Measurements from ENCODE around the gene ATG7.
"Not testable (repeated sequence)": the region's sequence is repeated elsewhere in the genome, so short reads cannot be mapped to it uniquely, and the experiment has no call there.

ATG7 gene

DNA sequence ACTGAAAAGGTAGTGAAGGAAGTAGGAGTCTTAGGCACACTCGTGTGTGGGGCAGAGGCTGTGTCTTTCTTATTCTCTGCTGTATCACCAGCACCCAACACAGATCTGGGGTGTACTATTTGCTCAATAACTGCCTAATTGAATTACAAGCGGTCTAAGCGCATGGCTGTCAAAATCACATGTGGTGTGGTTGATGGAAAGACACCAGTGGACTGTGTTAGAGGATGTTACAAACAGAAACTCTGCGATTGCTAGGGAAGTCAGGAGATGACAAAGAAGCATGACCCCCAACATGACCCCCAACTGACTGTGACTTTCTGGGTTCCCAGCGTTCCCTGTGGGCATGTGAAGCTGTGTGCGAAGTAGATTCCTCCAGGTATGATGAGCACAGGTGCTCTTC is 32.0 kb downstream of the ATG7 start:
- DNase-seq = no peak

DNA sequence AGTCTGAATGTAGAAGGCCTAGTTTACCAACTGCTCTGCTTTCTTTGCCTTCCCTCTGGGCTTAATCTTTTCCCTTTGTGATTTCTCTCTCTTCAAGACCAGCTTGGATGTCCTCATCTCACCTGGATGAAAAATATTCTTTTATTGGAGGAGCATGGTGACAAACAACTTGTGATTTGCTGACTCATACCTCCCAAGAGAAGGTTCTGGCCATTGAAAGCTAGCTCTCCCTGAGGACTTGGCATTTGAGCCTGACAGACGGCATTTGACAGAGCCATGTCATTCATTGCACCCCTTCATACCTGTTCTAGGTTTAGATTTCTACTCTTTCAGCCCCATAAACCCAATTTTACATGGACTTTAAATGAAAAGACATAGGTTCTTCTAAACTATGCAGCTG is 33.3 kb downstream of the ATG7 start:
- no peak for DNase-seq

DNA sequence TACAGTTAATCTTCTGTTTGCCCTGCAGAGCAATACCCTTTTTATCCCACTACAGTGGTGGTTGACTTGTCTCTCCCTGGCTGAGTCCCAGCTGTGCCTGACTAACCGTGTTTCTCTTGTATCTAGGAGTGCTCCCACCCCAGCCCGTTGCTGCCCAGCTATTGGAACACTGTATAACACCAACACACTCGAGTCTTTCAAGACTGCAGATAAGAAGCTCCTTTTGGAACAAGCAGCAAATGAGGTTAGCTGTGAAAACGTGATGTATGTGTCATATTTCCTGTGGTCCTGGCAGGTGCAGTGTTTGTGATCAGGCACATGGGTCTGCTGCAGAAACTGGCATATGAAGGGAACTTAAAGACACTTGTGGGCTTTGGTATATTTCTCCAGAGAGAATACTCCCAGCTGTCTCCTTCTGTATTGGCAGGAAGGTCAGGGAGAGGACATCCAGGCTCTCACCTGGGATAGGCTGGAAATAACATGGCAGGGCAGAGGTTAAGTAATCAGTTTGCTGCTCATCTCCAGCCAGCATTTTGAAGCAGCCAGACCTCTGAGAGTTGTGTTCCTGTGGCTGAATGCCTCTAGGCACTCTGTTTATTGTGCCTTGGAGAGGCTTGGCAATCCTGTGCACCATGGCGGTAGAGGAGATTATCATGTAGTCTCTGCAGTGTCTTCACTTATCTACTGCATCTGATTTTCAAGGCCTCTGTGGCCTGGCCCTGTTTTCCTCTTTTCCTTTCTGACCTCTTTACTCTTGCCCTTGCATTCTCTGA is 34.8 kb downstream of the ATG7 start:
- DNase-seq = no peak

DNA sequence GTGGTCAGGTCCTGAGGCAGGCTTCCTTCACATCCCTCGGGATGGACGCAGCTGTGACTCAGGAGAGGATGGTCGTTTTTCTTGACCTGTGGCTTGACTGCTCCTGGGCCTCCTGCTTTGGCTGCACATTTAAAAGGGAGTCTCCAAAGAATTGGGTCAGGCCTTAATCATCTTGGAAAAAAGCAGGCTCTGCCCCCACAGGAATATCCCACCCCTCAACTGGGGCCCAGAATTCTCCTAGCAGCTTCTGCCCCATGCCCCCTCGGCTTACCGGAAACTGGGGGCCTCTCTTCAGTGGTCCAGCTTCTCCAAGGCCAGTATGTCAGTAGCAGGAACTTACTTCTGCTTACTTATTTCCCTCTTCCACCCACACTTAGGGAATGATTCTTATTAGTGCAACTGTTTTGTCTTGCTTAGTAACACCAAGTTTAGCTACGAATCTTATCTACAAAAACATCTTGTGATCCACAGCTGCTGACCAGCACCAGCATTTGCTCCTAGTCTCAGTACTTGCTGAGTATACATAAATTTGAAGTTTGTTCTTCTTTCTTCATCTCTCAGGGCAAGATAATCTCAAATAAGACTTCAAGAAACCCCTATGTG is 35.7 kb downstream of the ATG7 start:
- DNase-seq = no peak

DNA sequence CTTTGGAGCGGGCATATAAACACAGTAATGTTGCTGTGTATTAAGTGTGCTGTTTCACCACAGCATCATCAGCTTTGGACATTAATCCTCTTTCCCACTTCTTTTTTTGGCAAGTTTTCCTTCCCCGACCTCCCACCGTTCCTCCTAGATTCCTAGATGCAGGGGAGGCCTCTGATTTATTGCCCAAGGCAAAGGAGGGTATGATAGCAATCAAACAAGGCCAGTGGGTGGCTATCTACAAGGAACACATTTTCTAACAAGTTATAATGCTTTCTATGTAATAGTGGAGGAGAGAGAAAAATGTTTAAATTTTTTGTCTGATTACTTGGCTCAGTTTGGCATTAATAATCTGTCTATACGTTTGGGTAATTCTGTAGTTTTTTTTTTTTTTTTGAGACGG is 38.1 kb downstream of the ATG7 start:
- DNase-seq = no peak

DNA sequence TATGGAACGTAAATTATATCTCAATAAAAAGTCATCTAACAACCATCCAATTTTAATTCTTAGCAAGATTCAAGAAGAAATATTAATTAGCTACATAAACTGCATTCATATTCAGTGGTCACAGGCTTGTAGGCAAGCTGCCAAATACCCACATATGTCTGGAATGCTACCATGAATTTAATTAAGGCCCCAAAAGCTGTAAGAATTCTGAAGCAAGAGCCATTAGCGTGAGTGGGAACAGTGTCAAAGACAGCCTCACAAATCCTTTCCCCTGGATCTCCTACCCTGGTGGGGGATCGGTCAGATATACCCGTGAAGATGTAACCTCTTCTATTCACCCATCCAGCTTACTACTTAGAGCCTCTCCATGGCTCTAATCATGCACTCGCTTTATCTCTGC is 40.0 kb downstream of the ATG7 start:
- no peak for DNase-seq

DNA sequence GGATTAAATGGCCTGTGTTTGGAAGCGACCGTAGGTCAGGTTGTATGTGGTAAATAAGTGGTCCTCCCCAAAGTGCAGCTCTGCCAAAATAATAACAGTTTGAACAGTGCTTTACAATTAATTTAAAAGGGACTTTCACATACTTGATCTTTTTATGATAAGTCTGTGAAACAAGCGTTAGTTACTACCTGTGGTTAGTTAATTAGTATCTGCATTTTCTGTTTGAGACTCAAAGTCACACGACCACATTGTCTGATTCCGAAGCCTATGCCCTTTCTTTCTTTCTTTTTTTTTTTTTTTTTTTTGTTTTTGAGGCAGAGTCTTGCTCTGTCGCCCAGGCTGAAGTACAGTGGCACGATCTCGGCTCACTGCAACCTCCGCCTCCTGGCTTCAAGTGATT is 45.1 kb downstream of the ATG7 start:
- DNase-seq = no peak

DNA sequence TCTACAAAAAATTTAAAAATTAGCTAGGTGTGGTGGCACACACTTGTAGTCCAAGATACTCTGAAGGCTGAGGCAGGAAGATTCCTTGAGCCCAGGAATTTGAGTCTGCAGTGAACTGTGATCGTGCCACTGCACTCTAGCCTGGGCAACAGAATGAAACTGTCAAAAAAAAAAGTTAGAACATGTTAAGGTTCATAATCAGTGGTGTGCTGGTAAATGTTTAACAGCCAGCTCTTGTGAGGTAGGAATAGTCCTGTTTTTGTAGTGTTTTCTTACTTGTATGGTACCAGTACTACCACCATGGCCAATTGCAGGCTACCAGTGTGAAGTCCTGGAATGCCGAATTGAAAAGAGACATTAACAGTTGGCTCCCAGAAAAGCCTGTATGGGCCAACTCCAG is 50.7 kb downstream of the ATG7 start:
- no peak for DNase-seq

DNA sequence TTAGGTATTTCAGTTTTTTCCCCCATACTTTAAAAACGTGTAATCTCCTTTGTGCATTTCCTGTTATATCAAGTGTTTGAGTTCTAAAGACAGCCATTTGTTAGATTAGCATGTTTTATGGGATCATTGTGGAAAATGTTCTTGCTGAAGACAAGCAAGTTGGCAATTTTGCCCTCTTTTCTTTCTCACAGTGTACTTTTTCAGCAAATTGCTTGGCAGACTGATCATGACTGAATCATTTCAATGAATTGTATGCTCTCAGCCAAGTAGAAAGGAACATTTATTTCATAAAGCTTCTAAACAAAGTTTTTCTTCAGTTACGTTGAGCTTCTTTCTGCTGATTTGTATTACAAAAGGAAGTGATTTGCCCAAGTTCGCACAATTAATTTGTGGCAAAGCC is 51.6 kb downstream of the ATG7 start:
- DNase-seq = no peak

DNA sequence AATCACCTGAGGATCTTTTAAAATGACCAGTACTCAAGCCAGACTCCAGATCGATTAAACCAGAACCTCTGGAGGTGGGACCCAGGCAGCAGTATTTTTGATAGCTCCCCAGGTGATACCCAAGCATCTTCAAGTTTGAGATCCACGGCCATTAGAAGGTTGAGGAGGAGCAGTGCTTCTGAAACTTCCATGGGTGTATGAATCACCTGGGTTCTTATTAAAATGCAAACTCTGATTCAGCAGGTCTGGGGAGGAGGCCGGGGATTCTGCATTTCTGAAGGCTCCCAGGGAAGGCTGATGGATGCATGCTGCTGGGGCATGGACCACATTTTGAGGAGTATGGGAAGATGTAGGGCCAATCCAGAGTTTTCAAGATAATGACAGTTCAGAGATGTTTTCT is 55.4 kb downstream of the ATG7 start:
- no peak for DNase-seq

DNA sequence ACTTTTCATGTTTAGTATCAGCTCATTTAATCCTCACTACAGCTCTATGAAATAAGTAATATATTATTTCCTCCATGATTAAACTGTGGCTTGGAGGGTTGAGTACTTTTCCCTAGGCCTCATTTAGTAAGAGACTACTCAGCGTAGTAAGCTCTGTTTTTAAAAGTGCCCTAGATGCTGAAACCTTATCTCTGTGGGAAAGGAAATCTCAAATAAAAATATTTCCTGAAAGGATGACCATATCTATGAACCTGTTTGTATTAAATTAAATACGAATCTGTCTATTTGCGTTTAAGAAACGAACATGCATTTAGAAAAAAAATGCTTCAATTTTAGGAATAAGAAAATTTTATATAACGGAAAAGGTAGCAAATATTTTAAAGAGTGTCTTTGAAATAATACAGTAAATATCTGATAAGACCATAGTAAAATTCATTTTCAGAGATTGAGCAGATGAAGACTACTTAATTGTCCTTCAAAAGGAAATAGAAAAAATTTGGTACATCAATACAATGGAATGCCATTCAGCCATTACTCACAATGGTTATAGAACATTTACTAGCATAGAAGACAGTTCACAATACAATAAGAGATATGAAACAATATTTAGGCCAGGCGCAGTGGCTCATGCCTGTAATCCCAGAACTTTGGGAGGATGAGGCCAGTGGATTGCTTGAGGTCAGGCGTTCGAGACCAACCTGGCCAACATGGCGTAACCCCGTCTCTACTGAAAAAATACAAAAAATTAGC is 56.2 kb downstream of the ATG7 start:
- no peak for DNase-seq

DNA sequence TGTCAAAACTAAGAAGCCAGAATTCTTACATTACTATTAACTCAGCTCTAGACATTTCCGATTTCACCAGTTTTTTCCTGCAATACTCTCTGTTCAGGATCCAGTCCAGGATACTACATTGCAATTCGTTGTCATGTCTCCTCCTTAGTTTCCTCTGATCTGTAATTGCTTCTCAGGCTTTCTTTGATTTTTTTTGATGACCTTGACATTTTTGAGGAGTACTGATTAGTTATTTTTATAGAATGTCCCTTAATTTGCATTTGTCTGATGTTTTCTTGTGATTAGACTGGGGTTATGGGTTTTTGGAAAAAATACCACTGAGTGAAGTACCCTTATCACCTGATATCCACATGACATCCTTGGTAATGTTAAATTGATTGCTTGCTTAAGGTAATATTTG is 57.6 kb downstream of the ATG7 start:
- DNase-seq = no peak

DNA sequence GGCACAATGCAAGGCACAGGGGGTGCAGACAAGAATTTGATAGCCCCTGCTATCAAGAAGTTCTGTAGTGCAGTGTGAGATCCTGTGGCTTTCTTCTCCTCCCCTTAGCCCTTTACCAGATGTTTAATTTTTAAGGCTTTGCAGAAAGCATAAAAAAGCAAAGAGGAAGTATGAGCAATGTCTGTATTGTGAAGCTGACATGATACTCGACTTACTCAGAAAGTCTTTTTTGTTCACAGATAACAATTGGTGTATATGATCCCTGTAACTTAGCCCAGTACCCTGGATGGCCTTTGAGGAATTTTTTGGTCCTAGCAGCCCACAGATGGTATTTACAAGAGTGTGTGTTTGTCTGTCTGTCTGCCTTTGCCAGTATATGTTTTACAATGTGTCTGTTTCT is 58.9 kb downstream of the ATG7 start:
- DNase-seq = no peak

DNA sequence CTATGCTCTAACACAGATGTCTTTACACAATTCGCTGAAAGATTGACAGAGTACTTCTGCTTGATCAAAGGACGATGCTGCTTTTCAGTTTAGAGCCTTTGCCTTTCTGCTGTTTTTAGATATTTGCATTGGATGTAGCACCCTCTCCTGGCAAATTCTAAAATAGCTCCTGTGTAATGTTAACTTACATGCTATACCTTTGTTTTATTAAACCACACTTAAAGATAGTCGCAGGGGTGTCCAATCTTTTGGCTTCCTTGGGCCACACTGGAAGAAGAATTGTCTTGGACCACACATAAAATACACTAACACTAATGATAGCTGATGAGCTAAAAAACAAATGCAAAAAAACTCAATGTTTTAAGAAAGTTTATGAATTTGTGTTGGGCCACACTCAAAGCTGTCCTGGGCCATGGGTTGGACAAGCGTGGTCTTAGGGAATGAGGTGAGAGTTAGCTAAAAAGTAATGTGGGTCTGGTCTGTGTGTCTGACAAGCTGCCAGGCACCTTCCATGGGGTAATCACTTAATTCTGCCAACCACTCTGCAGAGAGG is 62.9 kb downstream of the ATG7 start:
- DNase-seq = peak; percentile 2 to 3

DNA sequence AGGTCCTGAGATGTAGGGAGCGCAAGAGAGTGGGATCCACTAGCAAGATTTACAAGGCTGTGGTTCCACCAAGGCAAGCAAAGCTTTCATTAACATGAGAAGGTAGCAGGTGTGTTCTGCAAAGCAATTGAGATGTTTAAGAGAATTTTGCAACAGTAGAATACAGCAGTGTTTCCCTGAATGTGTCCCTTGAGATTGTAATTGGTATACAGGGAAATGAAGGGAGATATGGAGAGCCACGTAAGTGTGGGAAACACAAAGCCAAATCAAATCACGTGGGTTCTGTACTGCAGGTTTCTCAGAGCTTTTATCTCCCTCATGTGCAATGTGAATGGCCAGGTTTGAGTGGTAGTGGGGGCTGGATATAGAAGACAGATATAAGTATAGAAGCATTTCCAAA is 67.3 kb downstream of the ATG7 start:
- no peak for DNase-seq

DNA sequence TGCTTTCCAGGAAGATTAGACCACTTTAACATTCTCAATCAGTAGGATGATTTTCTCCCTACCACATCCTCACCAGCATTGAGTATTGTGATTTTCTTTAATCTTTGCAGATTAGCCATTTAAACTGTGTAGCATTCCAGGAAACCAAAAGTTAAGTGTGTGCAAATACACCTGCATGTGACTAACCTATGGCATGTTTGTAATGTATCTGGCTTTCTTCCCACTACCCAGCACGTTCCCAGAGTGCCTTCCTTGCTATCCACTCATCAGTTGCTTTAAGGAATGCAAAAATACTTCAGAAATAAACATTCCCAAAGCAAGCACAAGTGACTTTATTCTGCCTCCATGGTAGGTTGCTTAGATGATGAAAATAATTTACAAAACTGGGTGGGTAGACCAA is 74.2 kb downstream of the ATG7 start:
- DNase-seq = no peak

DNA sequence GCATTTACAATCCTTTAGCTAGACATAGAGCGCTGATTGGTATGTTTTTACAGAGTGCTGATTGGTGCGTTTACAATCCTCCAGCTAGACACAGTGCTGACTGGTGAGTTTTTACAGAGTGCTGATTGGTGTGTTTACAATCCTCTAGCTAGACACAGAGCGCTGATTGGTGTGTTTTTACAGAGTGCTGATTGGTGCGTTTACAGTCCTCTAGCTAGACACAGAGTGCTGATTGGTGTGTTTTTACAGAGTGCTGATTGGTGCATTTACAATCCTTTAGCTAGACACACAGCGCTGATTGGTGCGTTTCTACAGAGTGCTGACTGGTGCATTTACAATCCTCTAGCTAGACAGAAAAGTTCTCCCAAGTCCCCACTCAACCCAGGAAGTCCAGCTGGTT is 76.7 kb downstream of the ATG7 start:
- not testable (repeated sequence) for DNase-seq

DNA sequence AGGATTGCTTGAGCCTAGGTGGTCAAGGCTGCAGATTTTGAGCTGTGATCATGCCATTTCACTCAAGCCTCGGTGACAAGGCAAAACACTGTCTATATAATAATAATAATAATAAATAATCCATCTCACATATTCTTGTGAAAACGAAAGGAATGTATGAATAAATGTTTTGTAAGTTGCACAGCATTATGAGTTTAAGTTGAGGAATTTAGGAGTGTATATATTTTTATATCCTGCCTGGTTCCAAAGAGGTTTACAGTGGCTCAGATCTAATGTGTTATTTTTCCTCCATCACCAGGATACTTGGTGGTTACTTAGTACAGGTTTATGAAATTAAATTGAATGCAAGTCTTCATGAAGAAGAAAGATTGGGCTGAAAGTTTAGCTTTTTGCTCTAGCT is 77.2 kb downstream of the ATG7 start:
- DNase-seq = no peak

DNA sequence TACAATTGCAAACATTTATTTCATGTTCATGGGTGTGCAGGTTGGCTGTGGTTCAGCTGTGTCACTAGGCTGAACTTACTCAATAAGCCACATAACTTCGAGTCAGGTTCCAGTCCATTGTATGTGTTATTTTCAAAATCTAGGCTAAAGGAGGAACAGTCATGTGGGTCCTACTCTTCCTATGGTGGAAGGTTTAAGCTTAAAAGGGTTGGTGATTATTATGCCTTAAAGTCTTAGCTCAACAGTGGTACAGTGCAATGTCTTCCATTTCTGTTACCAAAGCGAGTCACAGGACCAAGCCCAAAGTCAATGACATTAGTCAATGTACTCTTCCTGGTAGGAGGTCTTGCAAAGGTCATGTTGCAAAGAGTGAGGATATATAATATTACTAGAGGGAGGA is 78.2 kb downstream of the ATG7 start:
- no peak for DNase-seq

DNA sequence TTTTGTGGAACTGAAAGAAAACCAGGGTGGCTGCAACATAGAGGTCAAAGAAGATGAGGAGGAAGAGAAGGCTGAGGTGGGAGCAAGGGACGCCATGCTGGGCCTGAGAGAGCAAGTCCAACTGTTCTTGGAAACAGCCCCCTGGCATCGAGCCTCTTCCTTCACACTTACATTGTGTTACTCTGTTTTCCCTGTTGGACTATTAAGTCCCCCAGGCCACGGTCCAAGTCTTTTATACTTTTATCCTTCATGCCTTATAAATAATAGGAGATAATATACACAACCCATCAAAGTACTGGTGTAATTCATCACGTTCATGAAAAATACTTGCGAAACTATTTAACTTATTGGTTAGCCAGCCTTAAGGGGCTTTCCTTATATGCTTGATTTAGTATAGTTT is 79.3 kb downstream of the ATG7 start:
- no peak for DNase-seq

DNA sequence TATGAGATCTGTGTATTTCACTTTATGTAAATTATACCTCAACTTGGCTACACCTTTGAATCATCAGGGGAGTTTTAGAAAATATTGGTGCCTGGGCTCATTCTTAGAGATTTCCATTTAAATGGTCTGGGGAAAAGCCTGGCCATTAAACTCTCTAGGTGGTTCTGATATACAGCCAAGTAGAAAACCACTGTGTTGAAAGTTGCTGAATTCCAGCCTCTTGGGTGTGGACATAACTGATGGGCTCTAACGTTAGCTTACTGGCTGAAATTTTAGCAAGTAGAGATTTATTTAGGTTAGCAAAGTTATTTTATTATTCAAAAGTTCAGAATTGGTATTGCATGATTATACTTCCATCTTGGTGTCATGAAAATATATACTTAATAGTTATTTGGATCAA is 84.1 kb downstream of the ATG7 start:
- no peak for DNase-seq

DNA sequence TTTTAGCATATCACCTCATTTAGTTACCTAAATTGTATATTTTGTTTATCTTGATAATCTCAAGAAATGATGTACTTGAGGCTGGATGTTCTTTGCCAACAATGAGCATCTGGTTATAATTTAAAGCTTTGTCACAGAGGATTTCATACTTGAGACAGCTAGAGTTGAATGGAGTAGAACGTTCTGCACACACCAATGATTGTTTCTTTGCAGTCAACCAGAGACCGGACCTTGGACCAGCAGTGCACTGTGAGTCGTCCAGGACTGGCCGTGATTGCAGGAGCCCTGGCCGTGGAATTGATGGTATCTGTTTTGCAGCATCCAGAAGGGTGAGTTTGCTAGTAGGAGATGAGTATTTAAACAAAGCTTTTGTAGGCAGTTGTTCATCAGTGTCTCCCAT is 90.4 kb downstream of the ATG7 start:
- no peak for DNase-seq

DNA sequence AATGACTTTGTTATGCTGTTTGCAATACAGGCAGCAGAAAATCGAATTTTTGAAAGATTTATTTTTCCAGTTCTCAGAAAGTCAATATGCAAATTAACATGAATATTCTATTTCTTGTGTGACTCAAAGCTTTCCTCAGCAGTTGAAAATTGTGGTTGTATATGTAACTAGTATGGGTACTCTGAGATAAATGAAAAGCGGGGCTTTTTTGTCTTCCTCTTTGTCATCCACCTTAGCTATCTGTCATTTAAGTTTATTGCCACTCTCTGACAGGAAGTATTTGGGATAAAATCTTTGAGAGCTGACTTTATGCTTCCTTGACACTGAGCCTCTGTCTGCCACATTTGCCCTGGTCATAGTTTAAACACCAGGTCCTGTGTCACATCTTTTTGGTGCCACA is 91.5 kb downstream of the ATG7 start:
- DNase-seq = no peak

DNA sequence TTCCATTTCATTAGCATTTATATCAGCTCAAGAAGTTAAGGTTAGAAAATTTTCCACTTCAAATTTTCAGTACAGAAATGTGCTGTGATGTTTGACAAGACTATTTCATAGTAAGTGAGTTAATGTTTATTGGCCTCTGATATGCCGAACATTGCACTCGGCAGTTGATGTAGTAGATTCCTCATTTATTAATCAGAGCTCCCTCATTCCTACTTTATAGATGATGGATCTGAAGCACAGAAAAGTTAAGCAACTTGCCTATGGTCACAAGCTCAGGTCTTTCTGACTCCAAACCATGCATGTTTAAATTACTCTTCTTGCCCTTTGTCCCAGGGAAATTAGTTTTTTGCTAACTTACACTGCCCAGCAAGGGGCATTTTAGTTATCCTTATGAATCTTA is 92.0 kb downstream of the ATG7 start:
- no peak for DNase-seq

Data from NCI-H2081 (cell line).